ENCODE data around the gene METTL14. TPM values are rescaled to one million over a fixed set of nuclear protein-coding genes. Genes with fewer than 3 reads are reported as not detected.

Gene METTL14
- polyA plus RNA-seq, 3 donors from 2014 or later = 23.5 to 57.6 (median 23.6) TPM

DNA sequence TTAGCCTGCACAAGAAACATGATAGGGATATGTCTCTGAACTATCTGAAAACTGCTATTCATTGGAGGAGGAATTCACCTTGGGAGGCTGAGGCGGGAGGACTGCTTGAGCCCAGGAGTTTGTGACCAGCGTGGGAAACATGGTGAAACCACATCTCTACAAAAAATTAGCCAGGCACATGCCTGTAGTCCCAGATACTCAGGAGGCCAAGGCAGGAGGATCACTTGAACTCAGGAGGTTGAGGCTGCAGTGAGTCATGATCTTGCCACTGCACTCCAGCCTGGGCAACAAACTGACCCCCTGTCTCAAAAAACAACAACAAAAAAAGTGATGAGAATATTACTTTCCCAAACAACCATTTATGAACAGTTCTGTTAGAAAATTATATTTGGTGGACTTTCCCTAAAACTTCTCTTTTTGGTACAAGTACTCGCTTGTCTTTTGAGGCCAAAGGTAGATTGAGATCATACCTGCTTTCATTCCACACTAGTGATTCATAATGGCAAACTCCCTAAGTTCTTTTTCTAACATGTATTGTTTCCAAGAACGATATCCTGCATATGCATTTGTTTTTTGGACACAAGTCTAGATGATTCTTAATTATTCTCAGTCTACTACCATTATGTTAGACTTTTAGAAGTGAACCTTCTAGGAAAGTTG, 33.4 kb downstream of the METTL14 start:
- H3K4me1 Mint-ChIP-seq = peaks cover 0 to 4% of the 10 kb centered on the region in 2 donors
- no peak for DNase-seq
- H3K27ac Mint-ChIP-seq = no peak overlapping the region
- no peaks in the 10 kb centered on the region for H3K9me3 Mint-ChIP-seq
- H3K36me3 Mint-ChIP-seq = peaks cover 3 to 21% (median 15%) of the 10 kb centered on the region in 3 donors
- no peaks in the 10 kb centered on the region for H3K27me3 Mint-ChIP-seq (ENCODE audit: low read depth in 3 of 3)
- H3K4me3 Mint-ChIP-seq = no peak overlapping the region

DNA sequence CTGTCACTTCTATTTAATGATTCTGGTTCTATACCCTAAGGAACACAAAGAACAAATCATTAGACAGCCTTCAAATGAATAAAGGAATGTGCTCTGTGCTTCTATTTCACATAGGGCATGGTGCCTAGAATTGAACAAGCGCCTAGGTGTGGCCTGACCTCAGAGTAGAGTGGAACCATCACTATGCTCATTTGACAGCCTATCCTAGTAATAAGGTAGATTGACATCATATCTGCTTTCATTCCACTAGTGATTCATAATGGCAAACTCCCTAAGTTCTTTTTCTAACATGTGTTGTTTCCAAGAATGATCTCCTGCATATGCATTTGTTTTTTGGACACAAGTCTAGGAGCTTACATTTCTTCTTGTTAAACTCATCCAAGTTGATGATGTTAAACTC, 36.6 kb downstream of the METTL14 start:
- Mint-ChIP-seq H3K36me3 (peaks cover 15 to 33% (median 22%) of the 10 kb centered on the region in 3 donors), H3K4me1 (peaks cover 2 to 11% of the 10 kb centered on the region in 2 donors), H3K27ac (no peak overlapping the region), H3K27me3 (ENCODE audit: low read depth in 3 of 3) (no peaks in the 10 kb centered on the region), H3K9me3 (peaks cover 0 to 1% (median 0%) of the 10 kb centered on the region in 6 donors), H3K4me3 (no peak overlapping the region)
- DNase-seq = no peak

DNA sequence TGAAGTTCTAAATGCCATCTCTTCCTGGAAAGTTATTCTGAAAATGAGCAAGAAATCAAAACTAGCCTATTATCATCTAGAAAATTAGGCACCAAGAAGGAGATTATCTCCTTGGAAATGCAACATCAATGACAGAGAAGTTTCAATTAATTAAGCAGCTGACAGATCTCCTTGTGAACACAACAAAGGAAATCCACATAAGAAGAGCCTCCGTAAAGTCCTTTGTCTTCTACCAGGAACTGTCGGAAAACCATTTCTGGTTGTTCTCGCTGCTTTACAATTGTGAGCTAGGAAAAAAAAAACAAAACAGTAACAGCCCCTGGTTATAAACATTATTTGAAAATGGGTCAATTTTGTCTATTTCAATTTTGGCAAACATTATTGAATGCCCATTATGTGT, 38.2 kb downstream of the METTL14 start:
- peaks cover 15 to 40% (median 28%) of the 10 kb centered on the region in 3 donors for H3K36me3 Mint-ChIP-seq
- peaks cover 2 to 11% of the 10 kb centered on the region in 2 donors for H3K4me1 Mint-ChIP-seq
- no peaks in the 10 kb centered on the region for H3K27me3 Mint-ChIP-seq (ENCODE audit: low read depth in 3 of 3)
- DNase-seq = no peak
- H3K4me3 Mint-ChIP-seq = no peak overlapping the region
- H3K27ac Mint-ChIP-seq = no peak overlapping the region
- H3K9me3 Mint-ChIP-seq = peaks cover 0 to 1% (median 0%) of the 10 kb centered on the region in 6 donors

DNA sequence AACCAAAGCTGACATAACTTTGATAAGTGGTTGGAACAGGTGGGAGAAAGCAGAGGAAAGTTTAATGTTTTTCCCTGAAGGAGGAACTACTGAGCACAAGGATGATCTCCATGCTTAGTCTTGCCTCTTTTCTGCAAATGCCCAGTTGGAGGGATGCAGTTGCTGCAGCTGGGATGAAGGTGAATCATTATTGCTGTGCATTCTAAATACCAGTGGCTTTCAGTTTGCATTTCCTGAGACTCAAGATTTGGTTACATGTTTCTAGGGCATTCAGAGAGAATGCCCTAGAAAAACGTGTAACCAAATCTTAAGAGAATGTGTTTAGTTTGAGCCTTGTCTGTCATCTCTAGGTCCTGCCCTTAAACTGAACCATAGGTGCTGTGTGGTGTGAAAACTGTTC, 42.2 kb downstream of the METTL14 start:
- Mint-ChIP-seq H3K27ac (no peak overlapping the region), H3K4me1 (peaks cover 2 to 23% of the 10 kb centered on the region in 2 donors), H3K4me3 (no peak overlapping the region), H3K27me3 (ENCODE audit: low read depth in 3 of 3) (no peaks in the 10 kb centered on the region), H3K36me3 (peaks cover 22 to 55% (median 29%) of the 10 kb centered on the region in 3 donors), H3K9me3 (peaks cover 0 to 1% (median 0%) of the 10 kb centered on the region in 6 donors)
- no peak for DNase-seq

DNA sequence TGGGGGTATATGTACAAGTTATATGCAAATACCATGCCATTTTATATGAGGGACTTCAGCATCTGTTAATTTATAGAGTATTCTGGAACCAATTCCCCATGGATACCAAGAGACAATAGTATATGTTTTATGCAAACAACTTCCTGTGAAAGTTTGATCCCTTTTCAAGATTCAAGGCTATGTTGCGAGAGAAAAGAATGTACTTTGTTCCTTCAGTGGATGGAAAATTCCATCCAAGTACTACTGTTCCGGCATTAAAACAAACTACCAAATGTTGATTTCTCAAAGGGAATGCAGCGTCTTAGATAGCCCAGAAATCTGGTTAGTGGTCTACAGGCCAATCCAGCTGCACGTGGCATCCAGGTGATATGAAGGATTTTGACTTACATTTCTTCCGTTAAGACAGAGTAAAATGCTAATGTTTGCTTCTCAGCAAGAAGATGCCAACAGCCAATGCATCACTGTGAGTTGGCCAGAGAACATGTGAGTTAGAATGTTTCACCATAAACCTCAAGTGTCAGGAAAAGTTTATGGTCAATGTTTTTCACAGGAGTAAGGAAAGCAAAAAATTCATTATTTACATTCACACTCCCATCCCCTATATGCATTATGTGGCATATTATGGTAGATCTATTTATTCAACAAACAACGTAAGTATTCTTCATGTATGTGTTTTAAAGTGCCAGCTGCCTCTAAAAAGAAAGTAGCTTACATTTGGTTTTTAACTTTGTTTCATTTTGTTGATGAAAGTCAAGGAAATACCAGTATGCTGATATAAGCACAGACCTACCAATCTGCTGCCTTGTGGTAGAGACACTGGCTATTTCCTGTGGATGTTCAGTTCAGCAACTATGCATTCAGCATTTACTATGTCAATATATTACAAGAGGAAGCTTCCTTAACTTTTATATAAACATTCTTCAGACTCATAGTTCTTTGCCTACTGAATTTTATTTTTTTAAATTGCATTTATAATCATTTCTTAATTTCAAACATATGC, 44.4 kb downstream of the METTL14 start:
- no peak overlapping the region for H3K4me3 Mint-ChIP-seq
- DNase-seq = no peak

DNA sequence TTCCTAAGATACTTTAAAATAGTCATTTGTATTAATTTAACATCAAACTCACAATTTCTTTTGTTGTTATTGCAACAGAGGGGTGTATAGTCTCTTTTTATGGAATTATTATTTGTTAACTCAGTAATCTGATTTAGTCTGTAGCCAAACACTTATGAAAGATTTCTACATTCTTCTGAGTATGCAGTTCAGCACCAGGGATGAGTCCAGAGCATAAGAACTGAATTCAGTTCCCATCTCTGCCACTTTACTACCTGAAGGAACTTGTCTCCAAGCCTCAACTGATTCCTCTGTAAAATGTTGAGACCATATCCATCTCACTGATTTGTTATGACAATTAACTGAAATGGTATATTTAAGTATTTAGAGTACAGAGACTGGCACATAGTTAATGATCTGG, 45.5 kb downstream of the METTL14 start:
- DNase-seq = no peak
- Mint-ChIP-seq H3K9me3 (no peaks in the 10 kb centered on the region), H3K4me1 (peaks cover 0 to 12% of the 10 kb centered on the region in 2 donors), H3K4me3 (no peak overlapping the region), H3K27me3 (ENCODE audit: low read depth in 3 of 3) (no peaks in the 10 kb centered on the region), H3K36me3 (peaks cover 33 to 61% (median 36%) of the 10 kb centered on the region in 3 donors), H3K27ac (no peak overlapping the region)

More for the DNA sequence above, 44.4 kb downstream of the METTL14 start:
- Mint-ChIP-seq H3K36me3 (peaks cover 31 to 61% (median 39%) of the 10 kb centered on the region in 3 donors), H3K9me3 (no peaks in the 10 kb centered on the region), H3K4me1 (peaks cover 0 to 12% of the 10 kb centered on the region in 2 donors), H3K27ac (peak overlapping the region in 1 of 6 donors; percentile 19), H3K27me3 (ENCODE audit: low read depth in 3 of 3) (no peaks in the 10 kb centered on the region)

DNA sequence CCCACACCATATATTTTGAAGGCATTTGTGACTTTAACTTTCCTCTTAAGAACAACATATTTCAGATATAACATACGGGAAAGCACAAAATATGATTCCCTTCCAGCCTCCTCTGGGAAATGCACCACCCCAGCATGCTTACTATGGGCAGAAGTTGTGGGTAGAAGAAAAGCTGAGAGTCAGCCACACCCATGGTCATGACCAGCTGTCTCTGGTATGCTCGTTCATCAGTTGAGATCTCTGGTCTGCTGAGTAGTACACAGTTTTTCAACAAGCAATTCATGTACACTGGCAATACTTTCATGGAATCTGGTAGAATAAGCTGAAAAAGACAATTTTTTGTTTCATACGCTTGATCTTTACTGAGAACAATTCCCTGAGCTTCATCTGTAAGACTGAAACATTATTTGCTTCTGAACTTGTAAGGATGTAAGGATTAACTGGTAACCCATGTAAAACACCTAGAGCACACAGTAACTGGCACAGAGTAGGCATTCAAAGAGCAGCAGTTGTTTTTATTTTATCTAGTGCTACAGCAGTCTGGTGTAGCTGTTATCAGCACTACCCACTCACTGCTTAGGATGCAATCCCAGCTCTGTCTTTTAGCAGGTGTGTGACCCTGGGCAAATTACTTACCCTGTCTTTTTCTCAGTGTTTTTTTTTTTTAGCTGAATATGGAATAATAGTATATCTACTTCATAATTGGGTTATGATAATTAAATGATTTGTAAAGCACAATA, 47.6 kb downstream of the METTL14 start:
- H3K9me3 Mint-ChIP-seq = no peaks in the 10 kb centered on the region
- peaks cover 0 to 2% (median 0%) of the 10 kb centered on the region in 3 donors for H3K27me3 Mint-ChIP-seq (ENCODE audit: low read depth in 3 of 3)
- peaks cover 0 to 12% of the 10 kb centered on the region in 2 donors for H3K4me1 Mint-ChIP-seq
- peaks cover 27 to 59% (median 28%) of the 10 kb centered on the region in 3 donors for H3K36me3 Mint-ChIP-seq
- DNase-seq = no peak
- H3K27ac Mint-ChIP-seq = no peak overlapping the region
- H3K4me3 Mint-ChIP-seq = no peak overlapping the region

DNA sequence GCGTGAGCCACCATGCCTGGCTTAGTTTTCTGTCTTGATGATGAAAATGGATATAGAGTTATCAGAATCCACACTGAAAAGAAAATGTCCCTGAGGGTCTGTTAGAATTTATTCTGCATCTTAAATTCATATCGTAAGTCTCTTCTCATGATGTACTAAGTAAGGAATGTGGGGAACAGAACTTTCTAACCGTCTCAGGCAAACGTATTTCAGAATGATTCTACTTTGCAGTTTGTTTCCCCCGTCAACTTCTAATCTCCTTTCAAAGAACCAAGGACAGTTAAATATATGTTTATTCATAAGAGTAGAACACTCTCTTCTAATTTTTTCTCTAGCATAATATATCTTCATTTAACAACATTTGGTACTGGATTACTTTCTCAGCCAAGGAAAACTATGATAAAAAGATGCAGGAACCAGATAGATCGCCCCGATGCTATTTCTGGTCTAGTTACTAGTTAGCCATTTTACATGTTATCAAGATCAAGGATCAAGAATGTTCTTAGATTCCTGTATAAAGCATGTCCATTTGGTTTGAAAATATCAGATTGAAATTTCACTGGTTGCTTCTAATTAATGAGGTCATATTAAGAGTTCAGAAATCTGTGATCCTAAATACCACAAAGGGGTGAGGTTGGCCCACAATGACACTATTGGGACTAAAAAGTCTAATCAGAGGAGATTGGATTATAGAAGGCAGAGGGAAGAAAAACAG, 49.5 kb downstream of the METTL14 start:
- peaks cover 0 to 8% of the 10 kb centered on the region in 2 donors for H3K4me1 Mint-ChIP-seq
- H3K9me3 Mint-ChIP-seq = no peaks in the 10 kb centered on the region
- peaks cover 0 to 2% (median 0%) of the 10 kb centered on the region in 3 donors for H3K27me3 Mint-ChIP-seq (ENCODE audit: low read depth in 3 of 3)
- no peak for DNase-seq
- H3K4me3 Mint-ChIP-seq = no peak overlapping the region
- H3K27ac Mint-ChIP-seq = no peak overlapping the region
- peaks cover 26 to 67% (median 33%) of the 10 kb centered on the region in 3 donors for H3K36me3 Mint-ChIP-seq

DNA sequence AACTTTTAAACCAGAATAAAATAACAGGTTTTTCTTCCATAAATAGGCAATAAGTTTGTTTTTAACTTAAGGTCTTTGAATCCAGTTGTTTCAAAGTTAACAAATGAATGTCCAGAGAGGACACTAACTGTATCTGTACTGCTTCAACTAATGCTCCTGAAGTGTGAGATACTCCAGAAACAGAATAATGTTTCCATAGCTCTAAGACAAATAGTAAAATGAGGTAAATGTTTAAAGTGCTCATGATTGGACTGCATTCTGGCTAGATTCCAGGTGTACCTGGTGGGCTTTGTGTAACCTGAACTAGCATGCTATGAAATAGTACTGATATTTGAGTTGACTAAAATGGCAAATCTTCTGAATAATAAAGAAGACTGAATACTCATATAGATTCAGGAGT, 51.7 kb downstream of the METTL14 start:
- Mint-ChIP-seq H3K4me1 (no peaks in the 10 kb centered on the region), H3K27ac (no peak overlapping the region), H3K4me3 (no peak overlapping the region), H3K27me3 (ENCODE audit: low read depth in 3 of 3) (peaks cover 0 to 2% (median 0%) of the 10 kb centered on the region in 3 donors), H3K36me3 (peaks cover 29 to 59% (median 30%) of the 10 kb centered on the region in 3 donors), H3K9me3 (no peaks in the 10 kb centered on the region)
- no peak for DNase-seq

DNA sequence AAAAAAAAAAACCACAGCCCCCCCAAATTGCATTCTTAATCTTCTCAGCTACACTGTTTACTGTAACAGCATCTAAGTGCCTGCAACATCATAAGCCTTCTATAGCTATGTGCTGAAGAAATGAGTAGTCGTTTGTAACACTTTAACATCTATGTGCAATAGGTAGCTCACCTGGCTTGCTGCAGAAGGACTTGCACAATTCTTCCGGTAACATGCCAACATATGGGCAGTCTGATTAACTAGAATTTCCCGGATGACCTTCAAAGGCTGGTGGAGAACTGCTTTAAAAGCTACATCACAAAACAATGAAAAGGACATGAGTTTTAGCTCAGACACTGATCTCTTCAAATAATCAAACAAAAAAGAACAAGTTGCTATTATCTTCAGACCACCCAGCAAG, 52.9 kb downstream of the METTL14 start:
- Mint-ChIP-seq H3K36me3 (peaks cover 23 to 62% (median 29%) of the 10 kb centered on the region in 3 donors), H3K4me3 (no peak overlapping the region)

DNA sequence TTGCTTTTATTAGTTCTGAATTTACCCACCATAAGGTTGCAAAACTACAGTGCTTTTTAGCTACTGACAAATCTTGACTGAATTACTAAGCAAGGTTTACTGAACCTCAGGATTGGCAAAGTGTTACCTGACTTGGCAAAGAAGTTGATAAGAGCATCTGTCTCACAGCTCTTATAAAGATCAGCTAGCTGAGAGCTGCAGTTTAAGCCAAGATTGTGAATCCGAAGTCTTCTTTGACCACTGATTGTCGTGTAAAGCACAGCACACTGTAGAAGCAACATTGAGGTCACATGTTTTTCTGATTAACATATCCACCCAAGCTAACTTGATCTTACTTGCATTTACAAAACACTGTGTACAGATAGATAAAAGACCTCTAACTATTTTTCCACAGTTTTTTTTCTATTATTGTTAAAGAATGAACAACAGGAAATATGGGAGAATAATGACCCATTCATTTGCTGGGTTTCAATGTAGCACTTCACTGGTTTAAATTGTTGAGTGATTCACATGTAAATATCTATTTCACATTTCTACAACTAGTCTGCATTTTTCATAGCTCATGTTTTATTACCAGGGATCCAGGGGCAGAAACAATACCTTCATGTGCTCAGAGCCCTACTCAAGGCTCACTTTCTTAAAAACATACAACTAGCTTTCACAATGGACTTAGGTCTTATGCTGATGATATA, 54.0 kb downstream of the METTL14 start:
- H3K9me3 Mint-ChIP-seq = no peaks in the 10 kb centered on the region
- H3K27me3 Mint-ChIP-seq (ENCODE audit: low read depth in 3 of 3) = peaks cover 0 to 2% (median 0%) of the 10 kb centered on the region in 3 donors
- peaks cover 26 to 66% (median 30%) of the 10 kb centered on the region in 3 donors for H3K36me3 Mint-ChIP-seq
- H3K27ac Mint-ChIP-seq = no peak overlapping the region
- no peaks in the 10 kb centered on the region for H3K4me1 Mint-ChIP-seq
- DNase-seq = no peak
- no peak overlapping the region for H3K4me3 Mint-ChIP-seq

More for the DNA sequence above, 52.9 kb downstream of the METTL14 start:
- Mint-ChIP-seq H3K27me3 (ENCODE audit: low read depth in 3 of 3) (peaks cover 0 to 2% (median 0%) of the 10 kb centered on the region in 3 donors), H3K27ac (no peak overlapping the region), H3K4me1 (no peaks in the 10 kb centered on the region), H3K9me3 (no peaks in the 10 kb centered on the region)
- no peak for DNase-seq

DNA sequence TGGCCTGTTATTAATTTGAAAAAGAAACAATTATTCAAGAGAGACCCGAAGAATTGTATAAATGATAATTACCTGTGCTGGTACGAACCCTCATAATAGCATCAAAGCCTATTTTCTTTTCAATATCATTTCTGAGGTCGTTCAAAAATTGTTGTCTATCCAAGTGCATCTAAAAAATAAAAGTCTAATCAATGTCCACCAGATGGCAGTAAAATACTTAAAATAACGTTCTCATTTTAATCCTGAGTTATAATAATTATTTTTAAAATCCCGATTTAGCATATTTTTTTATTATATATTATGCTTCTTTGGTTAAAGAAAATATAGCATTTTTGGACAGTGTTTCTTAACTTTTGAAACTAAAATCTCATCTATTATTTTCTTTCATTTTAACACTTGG, 55.7 kb downstream of the METTL14 start:
- H3K36me3 Mint-ChIP-seq = peaks cover 23 to 72% (median 30%) of the 10 kb centered on the region in 3 donors
- no peaks in the 10 kb centered on the region for H3K4me1 Mint-ChIP-seq
- no peak overlapping the region for H3K4me3 Mint-ChIP-seq

More for the DNA sequence above, 55.7 kb downstream of the METTL14 start:
- no peak overlapping the region for H3K27ac Mint-ChIP-seq
- no peak for DNase-seq
- peaks cover 0 to 2% (median 0%) of the 10 kb centered on the region in 3 donors for H3K27me3 Mint-ChIP-seq (ENCODE audit: low read depth in 3 of 3)
- H3K9me3 Mint-ChIP-seq = no peaks in the 10 kb centered on the region

Measured in immature natural killer cell (primary cell).